Measurements from ENCODE around the gene NHLRC2. TPM values are rescaled to one million over a fixed set of nuclear protein-coding genes. Genes with fewer than 3 reads are reported as not detected.

Gene NHLRC2
- total RNA-seq, 1 experiment from 2014 or later: 39.8 TPM

Other genes with a start within 250 kb of the NHLRC2 start
- gene NRAP, start 190.6 kb upstream of the NHLRC2 start, total RNA-seq (2022): not detected in 2 replicates
- gene CASP7, start 174.7 kb upstream of the NHLRC2 start, total RNA-seq (2022): 7.4 and 13.7 TPM in 2 replicates
- gene PLEKHS1, start 103.0 kb upstream of the NHLRC2 start, total RNA-seq (2022): not detected in 2 replicates
- 9.0 and 9.2 TPM in 2 replicates for gene DCLRE1A, start 579 bp upstream of the NHLRC2 start, total RNA-seq (2022)
- 0.28 and 0.56 TPM in 2 replicates for gene ADRB1, start 189.2 kb downstream of the NHLRC2 start, total RNA-seq (2022)